Esophagus squamous epithelium (tissue), 5 donors: Measurements from ENCODE around the gene DKC1. TPM values are rescaled to one million over a fixed set of nuclear protein-coding genes. Genes with fewer than 3 reads are reported as not detected.

ENCODE experiments used
- DNase-seq: peaks from one replicate; lab custom pipeline; 2025; lab: John Stamatoyannopoulos, UW
- H3K27ac ChIP-seq, 4 donors: fragments of 200-600 bp; sonication (generic); one replicate each; pipeline ENCODE4 v1.5.1; 2016 to 2019; ENCODE audit warnings: mild to moderate bottlenecking in 1 of 4
- H3K27me3 ChIP-seq, 4 donors: fragments of 200-600 bp; sonication (generic); 1 replicate in 3 of 4; 2 replicates in 1 of 4; pipeline versions ENCODE4 v1.5.1 to v1.6.0; 2017 to 2021; ENCODE audit warnings: antibody characterized with exemption in 1 of 4
- H3K36me3 ChIP-seq, 3 donors: fragments of 200-600 bp; sonication (generic); one replicate each; pipeline ENCODE4 v1.5.1; 2016 to 2019
- H3K4me1 ChIP-seq, 3 donors: fragments of 200-600 bp; sonication (generic); one replicate each; pipeline ENCODE4 v1.5.1; 2017 to 2019
- H3K4me3 ChIP-seq, 4 donors: fragments of 200-600 bp; sonication (generic); 1 replicate in 3 of 4; 2 replicates in 1 of 4; pipeline ENCODE4 v1.5.1; 2016 to 2019; ENCODE audit warnings: mild to moderate bottlenecking in 2 of 4, moderate library complexity in 1 of 4
- H3K9me3 ChIP-seq, 3 donors: fragments of 200-600 bp; sonication (generic); one replicate each; pipeline ENCODE4 v1.5.1; 2016 to 2019
- POLR2A ChIP-seq, 4 donors: fragments of 450-650 bp; IDR thresholded peaks; one replicate each; pipeline ENCODE4 v1.6.1; 2017; ENCODE audit warnings: antibody characterized with exemption in 4 of 4, mild to moderate bottlenecking in 4 of 4, moderate library complexity in 3 of 4
- WGBS, 2 donors: methylation state at CpG; one replicate each; pipeline ENCODE4 v1.1.5; 2018; 5-methylcytosine and 5-hydroxymethylcytosine counted together
- intact Hi-C: fragments of 100-400 bp; cut with DNase I; formaldehyde crosslinking; loops from one replicate; pipeline ENCODE4 v1.15.0; 2022
- total RNA-seq, 4 donors: library from RNA; depleted of rRNA; stranded (reverse); fragments of >200 nt; gene quantifications; one replicate each; pipeline ENCODE4 v1.1.0, GENCODE V29; 2016
- TF ChIP-seq, protein P1 (sequence below), 6 experiments: fragments of 450-650 bp in 4 of 6; fragments of 200-600 bp in 2 of 6; sonication (generic) in 2 of 6; IDR thresholded peaks; one replicate each; pipeline ENCODE4 v1.5.1; 2016 to 2019; ENCODE audit warnings: antibody characterized with exemption in 6 of 6, mild to moderate bottlenecking in 4 of 6, moderate library complexity in 4 of 6
- donor health status: DM: yes; HTN: yes; CAD: no.

Gene DKC1
- total RNA-seq, 4 donors from 2014 or later = 41.5 to 86.2 (median 49.5) TPM

DNA sequence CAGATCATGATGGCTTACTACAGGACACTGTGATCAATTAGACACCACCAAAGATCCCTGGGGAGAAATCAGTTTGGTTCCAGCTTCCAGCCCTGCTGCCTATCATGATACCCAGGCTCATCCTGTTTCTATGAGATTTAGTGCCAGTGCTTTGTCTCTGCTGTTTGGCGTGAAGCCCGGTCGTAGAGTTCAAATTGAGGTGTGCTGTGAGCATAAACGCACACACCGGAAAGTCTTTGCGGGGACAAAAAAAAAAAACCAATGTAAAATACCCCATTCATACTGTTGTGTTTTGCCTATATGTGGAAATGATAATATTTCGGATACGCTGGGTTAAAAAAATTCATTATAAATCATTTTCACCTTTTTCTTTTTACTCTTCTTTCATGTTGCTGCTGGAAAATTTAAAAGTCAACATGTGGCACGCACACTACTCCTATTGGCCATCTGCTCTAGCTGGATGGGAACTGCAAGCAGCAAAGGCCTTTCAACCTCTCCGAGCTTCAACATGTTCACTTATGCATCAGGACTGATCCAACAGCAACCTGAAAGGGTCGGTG lies 607 bp upstream of the DKC1 start:
- DNase-seq = no peak
- 3 to 46% methylated on average over 7 to 11 of the region's 11 CpGs for WGBS, 2 donors
- Histone ChIP-seq H3K4me1 (peaks cover 0 to 27% (median 0%) of the 10 kb centered on the region in 3 donors), H3K9me3 (no peaks in the 10 kb centered on the region), H3K27ac (peak overlapping the region; percentile 74 to 88 (median 79)), H3K36me3 (peaks cover 0 to 22% (median 0%) of the 10 kb centered on the region in 3 donors), H3K27me3 (no peaks in the 10 kb centered on the region), H3K4me3 (peak overlapping the region; percentile 68 to 74 (median 70))
- intact Hi-C loops = no loop called here
- TF ChIP-seq, protein P1, sequence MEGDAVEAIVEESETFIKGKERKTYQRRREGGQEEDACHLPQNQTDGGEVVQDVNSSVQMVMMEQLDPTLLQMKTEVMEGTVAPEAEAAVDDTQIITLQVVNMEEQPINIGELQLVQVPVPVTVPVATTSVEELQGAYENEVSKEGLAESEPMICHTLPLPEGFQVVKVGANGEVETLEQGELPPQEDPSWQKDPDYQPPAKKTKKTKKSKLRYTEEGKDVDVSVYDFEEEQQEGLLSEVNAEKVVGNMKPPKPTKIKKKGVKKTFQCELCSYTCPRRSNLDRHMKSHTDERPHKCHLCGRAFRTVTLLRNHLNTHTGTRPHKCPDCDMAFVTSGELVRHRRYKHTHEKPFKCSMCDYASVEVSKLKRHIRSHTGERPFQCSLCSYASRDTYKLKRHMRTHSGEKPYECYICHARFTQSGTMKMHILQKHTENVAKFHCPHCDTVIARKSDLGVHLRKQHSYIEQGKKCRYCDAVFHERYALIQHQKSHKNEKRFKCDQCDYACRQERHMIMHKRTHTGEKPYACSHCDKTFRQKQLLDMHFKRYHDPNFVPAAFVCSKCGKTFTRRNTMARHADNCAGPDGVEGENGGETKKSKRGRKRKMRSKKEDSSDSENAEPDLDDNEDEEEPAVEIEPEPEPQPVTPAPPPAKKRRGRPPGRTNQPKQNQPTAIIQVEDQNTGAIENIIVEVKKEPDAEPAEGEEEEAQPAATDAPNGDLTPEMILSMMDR (IDR thresholded peaks at IDR 0.05) = no peak

DNA sequence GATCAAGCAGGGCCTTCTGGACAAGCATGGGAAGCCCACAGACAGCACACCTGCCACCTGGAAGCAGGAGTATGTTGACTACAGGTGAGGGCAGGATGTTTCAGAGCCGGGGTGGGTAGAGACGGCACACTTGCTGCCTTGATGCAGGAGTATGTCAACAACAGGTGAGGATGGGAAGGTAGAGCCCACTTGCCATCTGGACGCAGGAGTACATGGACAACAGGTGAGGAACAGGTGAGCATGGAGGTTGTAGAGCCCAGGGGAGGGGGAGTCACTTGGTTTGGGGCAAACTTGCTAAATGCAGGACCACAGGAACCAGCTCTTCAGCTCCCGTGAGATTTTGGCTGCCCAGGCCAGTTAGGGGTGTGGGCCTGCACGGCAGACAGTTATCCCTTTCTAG lies 12.0 kb downstream of the DKC1 start:
- peaks cover 0 to 90% (median 14%) of the 10 kb centered on the region in 3 donors for H3K36me3 ChIP-seq
- TF ChIP-seq, protein P1 (IDR thresholded peaks at IDR 0.05) = no peak
- no peak for TF ChIP-seq POLR2A (IDR thresholded peaks at IDR 0.05)
- no peak overlapping the region for H3K27ac ChIP-seq
- no peak for DNase-seq
- no peak overlapping the region for H3K4me3 ChIP-seq
- 76 to 100% methylated on average over 3 to 5 of the region's 5 CpGs for WGBS, 2 donors
- no peaks in the 10 kb centered on the region for H3K27me3 ChIP-seq
- no peaks in the 10 kb centered on the region for H3K9me3 ChIP-seq
- peaks cover 0 to 7% (median 0%) of the 10 kb centered on the region in 3 donors for H3K4me1 ChIP-seq
- intact Hi-C loops = no loop called here

DNA sequence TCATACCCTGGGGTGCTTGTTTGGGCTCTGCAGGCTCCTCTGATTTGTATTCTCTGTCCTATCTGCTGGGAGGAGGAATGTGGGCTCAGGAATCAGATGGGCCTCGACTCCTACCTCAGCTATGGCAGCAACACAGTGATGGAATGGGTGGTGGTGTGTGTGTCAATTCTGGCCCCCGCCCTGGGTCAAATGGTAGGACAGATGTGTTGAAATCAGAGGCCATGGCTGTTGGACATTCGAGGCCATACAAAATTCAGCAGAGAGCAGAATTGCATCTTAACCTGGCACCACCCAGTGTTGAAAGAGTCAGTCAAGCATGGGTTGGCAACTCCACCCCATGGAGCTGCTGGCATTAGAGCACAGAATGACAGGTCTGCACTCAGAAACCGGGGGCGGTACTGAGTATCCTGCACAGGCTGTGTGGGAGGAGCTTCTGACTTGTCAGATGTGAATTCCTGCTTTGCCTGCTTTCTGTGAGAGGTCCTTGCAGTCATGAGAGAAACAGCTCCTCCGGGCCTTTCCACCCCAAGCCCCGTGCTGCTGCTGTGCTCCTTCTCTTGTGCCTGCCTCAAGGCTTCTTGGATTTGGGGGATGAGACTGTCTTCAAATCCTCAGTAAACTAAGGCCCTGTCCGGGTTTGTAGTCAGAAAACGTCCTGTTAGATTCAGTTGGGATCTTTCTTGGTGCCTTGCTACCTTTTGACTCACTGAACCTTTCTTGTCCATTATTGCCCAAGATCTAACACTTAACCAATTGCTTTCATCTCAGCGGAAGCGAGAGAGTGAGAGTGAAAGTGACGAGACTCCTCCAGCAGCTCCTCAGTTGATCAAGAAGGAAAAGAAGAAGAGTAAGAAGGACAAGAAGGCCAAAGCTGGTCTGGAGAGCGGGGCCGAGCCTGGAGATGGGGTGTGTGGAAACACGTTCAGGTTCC lies 13.0 kb downstream of the DKC1 start:
- 71 to 85% methylated on average over 5 to 12 of the region's 15 CpGs for WGBS, 2 donors
- Histone ChIP-seq H3K9me3 (no peaks in the 10 kb centered on the region), H3K27me3 (no peaks in the 10 kb centered on the region), H3K4me1 (peaks cover 0 to 7% (median 0%) of the 10 kb centered on the region in 3 donors), H3K36me3 (peaks cover 0 to 83% (median 14%) of the 10 kb centered on the region in 3 donors), H3K27ac (no peak overlapping the region), H3K4me3 (no peak overlapping the region)
- intact Hi-C loops = no loop called here
- TF ChIP-seq, protein P1 (IDR thresholded peaks at IDR 0.05) = no peak
- TF ChIP-seq POLR2A (IDR thresholded peaks at IDR 0.05) = no peak
- DNase-seq = no peak

DNA sequence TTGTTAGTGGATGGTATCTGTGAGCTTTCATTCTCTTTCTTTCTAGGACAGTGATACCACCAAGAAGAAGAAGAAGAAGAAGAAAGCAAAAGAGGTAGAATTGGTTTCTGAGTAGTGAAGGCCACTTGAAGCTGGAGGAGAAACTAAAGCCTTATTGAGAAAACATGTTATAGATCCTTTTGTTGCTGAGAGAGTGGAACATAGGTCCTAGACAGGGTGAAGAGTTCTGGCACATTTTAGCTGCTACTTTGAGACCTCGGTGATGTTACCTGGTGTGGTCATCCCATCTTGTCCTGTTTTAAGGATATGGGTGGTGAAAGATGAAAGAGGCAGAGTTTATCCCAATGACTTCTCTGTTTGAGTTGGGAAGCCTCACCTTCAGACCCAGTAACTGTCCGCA lies 14.1 kb downstream of the DKC1 start:
- 86 to 100% methylated on average over 2 of the region's 2 CpGs for WGBS, 2 donors
- Histone ChIP-seq H3K4me3 (no peak overlapping the region), H3K27me3 (no peaks in the 10 kb centered on the region), H3K27ac (no peak overlapping the region), H3K36me3 (peaks cover 0 to 80% (median 14%) of the 10 kb centered on the region in 3 donors), H3K9me3 (no peaks in the 10 kb centered on the region), H3K4me1 (peaks cover 0 to 7% (median 0%) of the 10 kb centered on the region in 3 donors)
- no peak for DNase-seq
- intact Hi-C loops = no loop called here
- no peak for TF ChIP-seq POLR2A (IDR thresholded peaks at IDR 0.05)
- TF ChIP-seq, protein P1 (IDR thresholded peaks at IDR 0.05) = no peak

DNA sequence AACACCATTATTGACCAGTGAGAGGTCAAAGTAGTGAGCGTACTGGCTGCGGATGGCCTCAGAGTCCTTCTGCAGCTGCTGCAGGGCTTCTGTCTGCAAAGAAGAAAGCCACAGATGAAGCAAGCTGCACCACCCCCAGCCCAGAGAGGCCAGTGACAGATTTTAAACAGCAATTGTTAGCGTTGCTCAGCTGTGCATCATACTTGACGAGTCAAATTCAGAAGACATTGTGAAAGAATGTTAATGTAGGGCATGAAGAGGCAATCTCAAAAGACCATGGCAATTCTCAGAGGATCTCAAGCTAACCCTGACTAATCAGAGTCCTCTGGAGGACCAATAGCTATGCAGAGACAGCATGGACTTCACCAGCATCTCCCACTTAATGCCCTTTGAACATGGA lies 16.6 kb downstream of the DKC1 start:
- no peak for TF ChIP-seq POLR2A (IDR thresholded peaks at IDR 0.05)
- TF ChIP-seq, protein P1 (IDR thresholded peaks at IDR 0.05) = no peak
- Histone ChIP-seq H3K27ac (no peak overlapping the region), H3K36me3 (peaks cover 0 to 58% (median 11%) of the 10 kb centered on the region in 3 donors), H3K4me3 (no peak overlapping the region), H3K4me1 (peaks cover 0 to 7% (median 0%) of the 10 kb centered on the region in 3 donors), H3K27me3 (no peaks in the 10 kb centered on the region), H3K9me3 (no peaks in the 10 kb centered on the region)
- WGBS, 2 donors = 100% methylated on average over 3 of the region's 4 CpGs; no CpG with 5 or more reads in 1 of the 2 donors
- intact Hi-C loops = no loop called here
- DNase-seq = no peak
